D341Med (cell line): ENCODE measurements around the gene SLC35F3.

Experiments used
- DNase-seq: peaks from one replicate; pipeline ENCODE4 v3.0.0; 2012; ENCODE audit warnings: low spot score

SLC35F3 gene

GRCh38 chr1:234369784-234370183 is 465.3 kb downstream of the SLC35F3 start:
- no peak for DNase-seq

- no peak for DNase-seq
These were observed 466.9 kb downstream of the SLC35F3 start for GRCh38 chr1:234371414-234371813.

DNA sequence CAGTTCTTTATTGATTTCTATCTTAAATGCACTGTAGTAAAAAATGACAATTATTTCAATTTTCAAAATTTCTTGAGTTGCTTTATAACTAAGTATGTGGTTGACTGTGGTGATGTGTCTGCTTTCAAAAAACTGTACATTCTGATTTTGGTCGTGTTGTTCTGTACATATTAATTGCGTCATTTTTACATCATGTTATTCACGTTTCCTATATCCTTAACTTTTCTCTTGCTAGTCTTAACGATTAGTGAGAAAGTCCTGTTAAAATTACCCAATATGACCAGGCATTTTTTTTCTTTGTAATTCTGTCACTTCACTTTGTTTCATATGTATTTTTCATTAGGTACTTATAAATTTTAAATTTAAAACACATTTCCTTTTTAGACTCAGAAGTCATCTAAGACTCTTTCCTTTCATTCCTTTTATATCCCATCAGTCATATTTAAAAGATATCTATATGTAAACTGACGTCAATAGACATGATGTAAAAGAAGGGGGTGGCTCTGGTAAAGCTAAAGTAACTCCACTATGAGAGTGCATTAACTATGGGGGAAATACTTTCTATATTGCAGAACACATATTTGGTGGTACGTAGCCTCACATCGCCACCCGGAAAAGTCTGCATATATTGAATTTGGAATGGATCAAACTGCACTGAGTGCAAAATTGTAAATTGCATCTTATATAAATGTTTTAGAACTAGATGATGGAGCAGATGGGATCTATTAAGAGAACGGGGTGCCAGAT is 467.7 kb downstream of the SLC35F3 start:
- DNase-seq = no peak

DNA sequence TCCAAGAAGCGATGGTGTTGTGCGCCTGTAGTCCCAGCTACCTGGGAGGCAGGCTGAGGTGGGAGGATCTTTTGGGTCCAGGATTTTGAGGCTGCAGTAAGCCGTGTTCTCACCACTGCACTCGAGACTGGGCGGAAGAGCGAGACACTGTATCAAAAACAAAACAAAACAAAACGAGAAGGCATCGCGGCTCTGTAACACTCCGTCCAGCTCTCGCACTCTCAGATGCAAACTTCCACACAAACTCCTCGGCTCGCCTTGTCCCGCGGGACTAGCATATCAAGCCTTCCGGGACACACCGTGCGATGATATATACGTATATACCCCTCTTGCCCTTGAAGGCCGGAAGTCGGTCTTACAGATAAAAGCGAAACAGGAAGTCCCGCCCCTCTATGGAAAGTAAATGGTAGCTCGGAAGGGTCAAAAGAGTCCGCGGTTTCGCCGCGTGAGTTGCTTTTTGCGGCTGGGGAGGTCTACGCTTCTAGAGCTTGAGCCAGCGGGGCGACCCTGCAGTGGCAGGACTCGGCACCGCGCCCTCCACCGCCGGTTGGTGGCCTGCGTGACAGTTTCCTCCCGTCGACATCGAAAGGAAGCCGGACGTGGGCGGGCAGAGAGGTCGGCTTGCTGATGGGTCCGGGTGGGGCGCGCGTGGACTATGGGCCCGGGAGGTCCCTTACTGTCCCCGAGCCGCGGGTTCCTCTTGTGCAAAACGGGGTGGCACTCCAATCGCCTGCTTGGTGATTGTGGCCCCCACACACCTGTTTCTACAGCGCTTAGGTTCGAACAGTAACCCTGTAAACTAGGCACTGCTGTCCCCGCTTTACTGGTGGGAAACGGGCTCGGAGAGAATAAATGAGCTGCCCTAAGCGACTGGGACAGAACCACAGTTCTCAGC is 468.8 kb downstream of the SLC35F3 start, which contains the start of gene COA6:
COA6 (plus strand) TSS at position 393 of the 895 bp plus-strand sequence; CDS start at position 404, 11 bp downstream.
- peak; percentile 90 for DNase-seq

- DNase-seq = no peak
These were observed 469.4 kb downstream of the SLC35F3 start for GRCh38 chr1:234373959-234374254.
